GM13976 (cell line): ENCODE measurements around the gene TMCO4.
"Not testable (repeated sequence)": the region's sequence is repeated elsewhere in the genome, so short reads cannot be mapped to it uniquely, and the experiment has no call there.

Experiments
- DNase-seq: peaks from one replicate; pipeline ENCODE4 v3.0.0; 2012; ENCODE audit warnings: low spot score
- CTCF ChIP-seq: IDR thresholded peaks from 2 replicates; pipeline ENCODE4 v1.5.1; 2012; ENCODE audit warnings: borderline replicate concordance, mild to moderate bottlenecking; ENCODE audit not compliant: insufficient read depth; ENCODE audit errors: extremely low read depth, missing control alignments, control extremely low read depth
- in situ Hi-C: fragments of 300-500 bp; cut with MboI; formaldehyde crosslinking; loops from one replicate; pipeline ENCODE4 v1.12.0; 2022; ENCODE audit warnings: low sequenced_read_pairs, mixed read lengths, inconsistent platforms; ENCODE audit not compliant: unreplicated experiment

The TMCO4 gene

DNA sequence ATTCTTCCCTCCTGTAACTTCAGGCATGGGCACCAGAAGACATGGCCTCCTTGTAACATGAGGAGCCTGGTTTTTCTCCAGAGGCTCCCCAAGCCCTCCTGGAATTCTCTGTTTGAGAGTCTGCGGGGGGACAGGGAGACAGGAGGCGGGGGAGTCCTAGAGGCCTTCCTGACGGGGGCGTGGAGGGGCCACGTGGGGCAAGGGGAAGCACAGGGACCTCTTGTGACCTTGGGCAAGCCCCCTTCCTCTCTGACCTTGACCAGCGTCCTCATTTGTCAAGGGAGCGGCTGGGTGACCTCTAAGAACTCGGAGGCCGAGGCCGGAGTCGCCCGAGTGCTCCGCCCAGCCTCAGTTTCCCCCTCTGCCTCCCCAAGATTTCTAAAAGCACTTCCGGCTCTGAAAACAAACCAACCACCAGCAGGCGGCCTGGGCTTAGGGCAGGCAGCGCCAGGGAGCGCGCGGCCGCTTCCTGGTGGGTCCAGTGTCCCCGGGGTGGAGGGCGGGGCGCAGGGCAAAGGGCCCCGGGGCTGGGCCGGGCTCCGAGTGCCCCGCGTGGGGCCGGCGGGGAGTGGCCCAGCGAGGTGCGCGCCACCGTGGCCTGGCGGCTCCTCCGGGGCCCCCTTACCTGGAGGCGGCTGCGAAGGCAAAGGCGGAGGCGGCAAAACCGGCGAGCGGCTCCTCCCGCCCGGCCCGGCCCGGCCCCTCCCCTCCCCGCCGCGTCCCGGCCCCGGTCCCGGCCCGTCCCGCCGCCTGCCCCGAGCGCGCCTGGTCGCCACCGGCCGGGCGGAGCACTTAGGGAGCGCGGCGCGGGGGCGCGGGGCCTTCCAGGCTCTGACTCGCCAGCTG is at the start of gene TMCO4:
TSS of gene TMCO4 (minus strand) at position 687 of the 846 bp plus-strand sequence. CDS start 19,158 bp downstream, outside the sequence.
- peak; percentile 81 for DNase-seq
- in situ Hi-C loops, result no loop called here
- TF ChIP-seq CTCF, result peak; percentile 6

DNA sequence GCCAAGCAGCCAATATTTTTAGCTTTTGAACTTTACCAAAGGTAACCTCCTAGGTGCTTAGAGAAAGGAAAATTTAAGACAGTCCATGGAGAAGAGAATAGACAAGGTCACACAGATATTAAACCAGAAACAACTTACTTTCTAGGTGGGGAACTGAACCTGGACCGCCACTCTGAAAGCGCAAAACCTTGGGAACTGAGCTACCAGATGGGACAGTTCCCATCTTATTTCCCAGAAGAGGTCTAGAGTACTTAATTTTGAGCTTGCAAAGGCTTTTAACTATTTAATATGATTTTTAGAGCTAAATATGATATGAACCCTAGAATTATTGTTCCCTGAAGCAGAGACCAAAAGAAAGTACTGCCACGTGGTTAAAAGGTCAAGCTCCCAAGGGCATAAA is 49.6 kb upstream of the TMCO4 start:
- in situ Hi-C loops, DNase-seq: not testable (repeated sequence)

DNA sequence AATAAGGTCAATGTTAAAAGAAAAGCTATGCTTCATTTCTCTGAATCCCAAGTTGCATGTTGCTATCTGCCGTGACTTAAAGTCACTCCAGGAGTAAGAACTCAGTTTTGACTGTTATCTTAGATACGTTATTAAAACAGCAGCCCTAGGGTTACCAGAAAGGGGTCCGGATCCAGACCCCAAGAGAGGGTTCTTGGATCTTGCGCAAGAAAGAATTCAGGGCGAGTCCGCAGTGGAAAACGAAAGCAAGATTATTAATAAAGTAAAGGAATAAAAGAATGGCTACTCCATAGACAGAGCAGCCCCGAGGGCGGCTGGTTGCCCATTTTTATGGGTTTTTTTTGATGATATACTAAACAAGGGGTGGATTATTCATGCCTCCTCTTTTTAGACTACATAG is 47.6 kb upstream of the TMCO4 start:
- DNase-seq, in situ Hi-C loops: not testable (repeated sequence)

DNA sequence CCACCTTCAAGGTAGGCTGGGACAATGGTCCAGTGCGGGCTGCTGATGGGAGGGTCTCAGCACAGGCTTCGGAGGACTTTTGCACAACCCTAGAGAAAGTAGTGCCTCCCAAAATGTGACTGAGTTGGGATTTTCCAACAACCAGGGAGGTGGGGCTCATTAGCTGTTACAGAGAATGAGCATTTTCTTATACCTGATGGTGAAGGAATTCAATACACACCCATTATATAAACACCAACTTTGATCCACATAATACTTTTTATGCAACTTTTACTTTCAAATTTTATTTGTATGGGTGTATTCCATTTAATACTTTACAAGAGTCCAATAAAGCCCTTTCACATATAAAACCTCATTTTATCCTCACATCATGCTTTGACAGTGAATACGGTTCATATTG is 46.6 kb upstream of the TMCO4 start:
- TF ChIP-seq CTCF, result no peak
- DNase-seq, result no peak
- in situ Hi-C loops, result no loop called here

DNA sequence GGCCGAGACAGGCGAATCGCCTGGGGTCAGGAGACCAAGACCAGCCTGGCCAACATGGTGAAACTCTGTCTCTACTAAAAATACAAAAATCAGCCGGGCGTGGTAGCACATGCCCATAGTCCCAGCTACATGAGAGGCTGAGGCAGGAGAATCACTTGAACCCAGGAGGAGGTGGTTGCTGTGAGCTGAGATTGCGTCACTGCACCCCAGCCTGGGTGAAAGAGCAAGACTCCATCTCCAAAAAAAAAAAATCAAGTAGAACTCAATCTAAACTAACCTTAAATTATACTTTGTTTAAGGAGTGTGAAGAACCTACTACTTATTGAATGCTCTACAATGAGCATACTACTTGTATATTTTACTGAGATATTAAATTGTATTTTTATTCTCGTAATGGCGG is 45.8 kb upstream of the TMCO4 start:
- TF ChIP-seq CTCF, result no peak
- in situ Hi-C loops, result no loop called here
- DNase-seq, result no peak

DNA sequence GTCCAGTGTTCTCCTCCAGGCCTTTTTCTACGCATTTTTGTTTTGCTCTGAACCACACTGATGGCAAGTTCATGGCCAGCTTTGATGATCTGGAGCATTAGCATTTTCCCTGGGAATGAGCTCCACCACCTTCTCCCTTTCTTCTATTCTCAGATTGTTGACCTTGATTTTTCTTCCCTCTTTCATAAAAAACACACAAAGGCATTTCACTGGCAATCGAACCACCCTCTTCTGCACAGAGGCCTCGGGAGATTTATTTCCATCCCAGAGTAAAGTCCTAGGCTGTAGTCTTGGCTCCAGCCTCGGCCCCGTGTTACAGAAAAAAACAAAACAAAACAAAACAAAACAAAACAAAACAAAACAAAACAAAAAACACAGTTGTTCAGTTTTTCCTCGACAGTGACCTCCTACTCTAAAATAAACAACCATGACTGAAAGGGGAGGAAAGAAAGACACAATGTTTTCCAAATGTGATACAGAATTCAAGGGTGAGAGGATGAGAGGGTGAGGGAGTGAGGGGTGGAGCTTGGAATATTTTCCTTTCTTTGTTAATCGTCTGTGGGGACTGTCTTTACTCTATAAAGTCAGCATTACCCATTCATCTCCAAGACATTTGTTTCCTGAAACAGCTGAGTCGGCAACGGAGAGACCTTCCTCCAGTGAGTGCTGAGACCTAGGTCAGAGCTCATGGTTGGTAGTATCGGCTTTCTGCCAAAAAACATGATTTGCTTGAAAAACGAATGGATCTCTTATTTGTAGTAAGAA is 45.2 kb upstream of the TMCO4 start:
- in situ Hi-C loops, result no loop called here

DNA sequence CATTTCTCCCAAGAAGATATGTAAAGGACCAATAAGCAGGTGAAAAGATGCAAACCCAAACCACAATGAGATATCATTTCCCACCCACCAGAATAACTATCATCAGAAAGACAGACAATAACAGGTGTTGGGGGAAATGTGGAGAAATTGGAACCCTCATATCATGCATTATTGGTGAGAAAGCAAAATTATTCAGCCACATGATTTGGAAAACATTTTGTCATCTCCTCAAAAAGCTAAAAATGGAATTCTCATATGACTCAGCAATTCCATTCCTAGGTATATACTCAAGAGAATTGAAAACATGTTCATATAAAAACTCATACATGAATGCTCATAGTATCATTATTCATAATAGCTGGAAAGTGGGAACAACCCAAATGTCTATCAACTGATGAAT is 40.5 kb upstream of the TMCO4 start:
- in situ Hi-C loops, result no loop called here
- DNase-seq, result no peak
- TF ChIP-seq CTCF, result no peak

More for the DNA sequence above, 45.2 kb upstream of the TMCO4 start:
- no peak for DNase-seq
- TF ChIP-seq CTCF, result no peak
